ENCODE measurements around the gene CDR2. TPM values are rescaled to one million over a fixed set of nuclear protein-coding genes. Genes with fewer than 3 reads are reported as not detected.

Gene CDR2
- total and polyA plus RNA-seq, 2 of the 13 experiments (the other 11 are each of a cell fraction or from before 2014, with no cell fraction given), result 59.0 to 78.9 TPM

- Histone ChIP-seq H3K79me2 (ENCODE audit: insufficient read depth, low read length) (no peaks in the 10 kb centered on the region), H3K4me3 (replicated peaks in 1 of 3; ENCODE audit: insufficient read depth in 1 of 3, low read depth in 2 of 3, low read length in 3 of 3) (no peak overlapping the region), H3K4me1 (ENCODE audit: insufficient read depth, low read length) (no peaks in the 10 kb centered on the region), H2AFZ (ENCODE audit: low read length) (no peak overlapping the region), H3K36me3 (replicated peaks in 1 of 2; ENCODE audit: control insufficient read depth in 1 of 2, insufficient read depth in 2 of 2, low read length in 2 of 2) (peaks cover 40 to 78% of the 10 kb centered on the region in 2 experiments), H3K4me2 (ENCODE audit: low read depth, low read length) (no peak overlapping the region), H3K9ac (ENCODE audit: insufficient read depth, low read depth, low read length) (no peak overlapping the region), H3K27me3 (ENCODE audit: control insufficient read depth in 1 of 2, insufficient read depth in 2 of 2, low read length in 2 of 2) (no peaks in the 10 kb centered on the region), H3K27ac (ENCODE audit: extremely low read length, insufficient read depth, low read length) (no peak overlapping the region), H4K20me1 (ENCODE audit: insufficient read depth, low read length) (no peaks in the 10 kb centered on the region), H3K9me3 (ENCODE audit: low read length) (peaks cover 13% of the 10 kb centered on the region)
- intact Hi-C loops (cut with micrococcal nuclease; ENCODE audit: unreplicated experiment) (no loop called here), in situ Hi-C loops (cut with HindIII; ENCODE audit: extremely low pct_ligation_motif_present, low pct_unique_long_range_greater_than_20kb) (loop anchor here (25.0 kb wide), 2 partner anchors 771 to 1171 kb away; partner anchors contain the start of genes DNAH3 and LDAF1)
- TF ChIP-seq ZNF407 (CRISPR knock-in tag; IDR thresholded peaks at IDR 0.05; ENCODE audit: not compliant biosample characterization) (no peak), ZNF136 (CRISPR knock-in tag; IDR thresholded peaks at IDR 0.05; ENCODE audit: low read depth) (no peak), ZFP91 (CRISPR knock-in tag; IDR thresholded peaks at IDR 0.05; ENCODE audit: borderline replicate concordance) (peak; percentile 32; the same call in 1 of the 2 replicates), ONECUT2 (CRISPR knock-in tag; IDR thresholded peaks at IDR 0.05) (no peak), RBM22 (optimal IDR thresholded peaks at IDR 0.05; ENCODE audit: low read length) (peak; percentile 87)
- no peak for ATAC-seq
- DNase-seq (ENCODE audit: low spot score), result no peak
- ChIA-PET CTCF (ENCODE audit: low intra/inter-chr PET ratio, low total read pairs) (no interaction called here), POLR2A (interaction anchor here (1.2 kb wide), 1 partner anchor 20 kb away, joined by 4 read pairs; no protein-coding TSS in a partner anchor)
- WGBS (ENCODE audit: low lambda C conversion rate), result 78% methylated on average over 6 of the region's 6 CpGs
- no TSS peak for BruUV-seq (replicated peaks)
- FAIRE-seq, result no peak
Measured at GRCh38 chr16:22333457-22333994, 40.9 kb downstream of the CDR2 start.

Measured in HepG2 (cell line).